Esophagus muscularis mucosa (tissue), 4 donors: ENCODE results near the gene TDG. TPM values are rescaled to one million over a fixed set of nuclear protein-coding genes. Genes with fewer than 3 reads are reported as not detected.

Experiments
- DNase-seq: peaks from one replicate; pipeline ENCODE4 v3.0.0-alpha.2; 2017; ENCODE audit errors: extremely low spot score
- H3K27ac ChIP-seq, 4 donors: fragments of 200-600 bp; sonication (generic); replicated peaks in 1 of 4; 1 replicate in 3 of 4; 2 replicates in 1 of 4; pipeline ENCODE4 v1.5.1; 2016 to 2019; ENCODE audit warnings: mild to moderate bottlenecking in 1 of 4
- H3K27me3 ChIP-seq, 4 donors: fragments of 200-600 bp; sonication (generic); one replicate each; pipeline versions ENCODE4 v1.5.1 to v1.6.0; 2016 to 2019
- H3K36me3 ChIP-seq, 4 donors: fragments of 200-600 bp; sonication (generic); one replicate each; pipeline ENCODE4 v1.5.1; 2016 to 2019
- H3K4me1 ChIP-seq, 4 donors: fragments of 200-600 bp; sonication (generic); one replicate each; pipeline ENCODE4 v1.5.1; 2016 to 2019
- H3K4me3 ChIP-seq, 4 donors: fragments of 200-600 bp; sonication (generic); 1 replicate in 2 of 4; 2 replicates in 2 of 4; pipeline ENCODE4 v1.5.1; 2016 to 2019; ENCODE audit warnings: mild to moderate bottlenecking in 4 of 4, moderate library complexity in 1 of 4
- H3K9me3 ChIP-seq, 4 donors: fragments of 200-600 bp; sonication (generic); 1 replicate in 3 of 4; 2 replicates in 1 of 4; pipeline ENCODE4 v1.5.1; 2016 to 2019
- EP300 ChIP-seq: sonication (generic); formaldehyde crosslinking; IDR thresholded peaks from one replicate; pipeline ENCODE4 v1.6.1; 2017; ENCODE audit warnings: antibody characterized with exemption
- POLR2A ChIP-seq: fragments of 450-650 bp; IDR thresholded peaks from one replicate; pipeline ENCODE4 v1.6.1; 2017; ENCODE audit warnings: antibody characterized with exemption, moderate library complexity, mild to moderate bottlenecking, low read depth
- POLR2AphosphoS5 ChIP-seq, 2 donors: sonication (generic); formaldehyde crosslinking; IDR thresholded peaks; one replicate each; pipeline ENCODE4 v1.6.1; 2017; ENCODE audit warnings: antibody characterized with exemption in 2 of 2
- WGBS: methylation state at CpG from one replicate; pipeline ENCODE4 v1.1.5; 2018; 5-methylcytosine and 5-hydroxymethylcytosine counted together
- intact Hi-C: fragments of 100-400 bp; cut with DNase I; formaldehyde crosslinking; loops from one replicate; pipeline ENCODE4 v1.15.1; 2023
- total RNA-seq, 4 donors: library from RNA; depleted of rRNA; stranded (reverse); fragments of >200 nt; gene quantifications; one replicate each; pipeline versions ENCODE4 v1.1.0 to v1.2.1, GENCODE V29; 2016
- TF ChIP-seq, protein P1 (sequence below), 3 experiments: fragments of 200-600 bp in 2 of 3; fragments of 450-650 bp in 1 of 3; sonication (generic) in 2 of 3; IDR thresholded peaks; one replicate each; pipeline ENCODE4 v1.5.1; 2017 to 2019; ENCODE audit warnings: antibody characterized with exemption in 3 of 3, mild to moderate bottlenecking in 2 of 3, moderate library complexity in 1 of 3

The TDG gene
- total RNA-seq, 4 donors from 2014 or later: 13.7 to 16.4 (median 14.1) TPM

DNA sequence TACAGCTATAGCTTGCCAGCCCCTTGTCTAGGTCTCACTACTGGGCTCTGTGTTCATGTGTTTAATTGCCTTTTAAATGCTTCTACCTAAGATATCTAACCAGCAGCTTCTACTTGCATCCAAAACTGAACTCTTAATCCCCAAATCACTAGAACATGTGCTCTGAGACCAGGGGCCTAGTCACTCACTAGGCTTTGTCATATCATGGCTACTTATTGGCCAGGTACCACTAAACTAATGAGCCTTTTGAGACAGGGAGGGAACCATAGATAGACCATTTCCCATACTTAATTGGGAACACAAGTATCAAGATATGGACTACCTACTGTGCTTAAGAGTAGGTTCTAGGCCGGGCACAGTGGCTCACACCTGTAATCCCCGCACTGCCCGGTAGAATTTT, 29.0 kb upstream of the TDG start:
- TF ChIP-seq, protein P1, sequence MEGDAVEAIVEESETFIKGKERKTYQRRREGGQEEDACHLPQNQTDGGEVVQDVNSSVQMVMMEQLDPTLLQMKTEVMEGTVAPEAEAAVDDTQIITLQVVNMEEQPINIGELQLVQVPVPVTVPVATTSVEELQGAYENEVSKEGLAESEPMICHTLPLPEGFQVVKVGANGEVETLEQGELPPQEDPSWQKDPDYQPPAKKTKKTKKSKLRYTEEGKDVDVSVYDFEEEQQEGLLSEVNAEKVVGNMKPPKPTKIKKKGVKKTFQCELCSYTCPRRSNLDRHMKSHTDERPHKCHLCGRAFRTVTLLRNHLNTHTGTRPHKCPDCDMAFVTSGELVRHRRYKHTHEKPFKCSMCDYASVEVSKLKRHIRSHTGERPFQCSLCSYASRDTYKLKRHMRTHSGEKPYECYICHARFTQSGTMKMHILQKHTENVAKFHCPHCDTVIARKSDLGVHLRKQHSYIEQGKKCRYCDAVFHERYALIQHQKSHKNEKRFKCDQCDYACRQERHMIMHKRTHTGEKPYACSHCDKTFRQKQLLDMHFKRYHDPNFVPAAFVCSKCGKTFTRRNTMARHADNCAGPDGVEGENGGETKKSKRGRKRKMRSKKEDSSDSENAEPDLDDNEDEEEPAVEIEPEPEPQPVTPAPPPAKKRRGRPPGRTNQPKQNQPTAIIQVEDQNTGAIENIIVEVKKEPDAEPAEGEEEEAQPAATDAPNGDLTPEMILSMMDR (IDR thresholded peaks at IDR 0.05): no peak
- TF ChIP-seq EP300: no peak
- no peak for TF ChIP-seq POLR2A
- no peak overlapping the region for H3K4me3 ChIP-seq
- H3K9me3 ChIP-seq: no peaks in the 10 kb centered on the region
- H3K27me3 ChIP-seq: no peaks in the 10 kb centered on the region
- peaks cover 35 to 96% (median 87%) of the 10 kb centered on the region in 4 donors for H3K36me3 ChIP-seq
- peaks cover 18 to 56% (median 47%) of the 10 kb centered on the region in 4 donors for H3K4me1 ChIP-seq
- intact Hi-C loops: no loop called here
- no peak for DNase-seq
- no peak overlapping the region for H3K27ac ChIP-seq
- 100% methylated on average over 3 of the region's 3 CpGs for WGBS

DNA sequence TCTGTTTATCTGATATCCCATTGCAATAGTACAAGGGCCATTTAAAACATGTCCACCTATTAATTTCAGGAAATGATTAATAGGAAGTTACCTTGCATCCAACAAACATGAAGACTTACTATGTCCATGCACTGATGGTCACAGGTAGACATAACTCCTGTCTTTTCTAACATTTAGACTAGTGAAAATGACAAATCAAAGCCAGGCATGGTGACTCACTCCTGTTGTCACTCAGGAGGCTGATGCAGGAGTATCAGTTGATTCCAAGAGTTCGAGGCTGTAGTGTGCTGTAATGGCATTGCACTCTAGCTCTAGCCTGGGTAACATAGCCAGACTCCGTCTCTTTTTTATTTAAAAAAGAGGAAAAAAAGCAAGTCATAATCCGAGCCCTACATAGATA, 20.7 kb upstream of the TDG start:
- intact Hi-C loops: loop anchor here (5.0 to 10.0 kb wide), 2 partner anchors 157 to 170 kb away; no protein-coding TSS in a partner anchor
- 86% methylated on average over 3 of the region's 3 CpGs for WGBS

DNA sequence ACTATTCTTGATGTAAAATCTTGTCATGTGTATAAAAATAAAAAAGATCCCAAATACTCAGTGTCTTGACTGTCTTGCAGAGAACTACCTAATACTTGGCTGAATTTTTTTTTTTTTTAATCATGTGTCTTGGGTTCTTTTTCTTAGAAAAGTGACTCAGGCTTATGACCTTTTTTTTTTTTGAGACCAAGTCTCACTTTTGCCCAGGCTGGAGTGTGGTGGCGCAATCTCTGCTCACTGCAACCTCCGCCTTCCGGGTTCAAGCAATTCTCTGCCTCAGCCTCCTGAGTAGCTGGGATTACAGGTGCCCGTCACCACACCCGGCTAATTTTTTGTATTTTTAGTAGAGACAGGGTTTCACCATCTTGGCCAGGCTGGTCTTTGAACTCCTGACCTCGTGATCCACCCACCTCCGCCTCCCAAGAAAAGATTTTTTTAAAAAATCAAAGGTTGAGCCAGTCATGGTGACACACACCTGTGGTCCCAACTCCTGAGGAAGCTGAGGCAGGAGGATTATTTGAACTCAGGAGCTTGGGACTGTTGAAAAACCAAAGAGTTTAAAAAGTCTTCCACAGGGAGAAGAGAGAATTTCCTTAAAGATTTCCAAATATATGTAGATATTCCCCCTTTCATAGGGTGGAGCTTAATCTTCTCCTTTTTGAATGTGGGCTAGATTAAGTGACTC, 17.7 kb upstream of the TDG start:
- intact Hi-C loops: loop anchor here (5.0 to 10.0 kb wide), 2 partner anchors 154 to 173 kb away; no protein-coding TSS in a partner anchor
- WGBS: 91% methylated on average over 7 of the region's 7 CpGs
- no peak overlapping the region for H3K4me3 ChIP-seq
- H3K9me3 ChIP-seq: no peaks in the 10 kb centered on the region
- H3K4me1 ChIP-seq: no peaks in the 10 kb centered on the region
- H3K36me3 ChIP-seq: peaks cover 69 to 100% (median 95%) of the 10 kb centered on the region in 4 donors
- H3K27ac ChIP-seq: no peak overlapping the region
- DNase-seq: no peak
- TF ChIP-seq POLR2A (no peak), POLR2AphosphoS5 (IDR thresholded peaks at IDR 0.05) (no peak), EP300 (no peak)
- TF ChIP-seq, protein P1 (IDR thresholded peaks at IDR 0.05): no peak
- H3K27me3 ChIP-seq: no peaks in the 10 kb centered on the region

More for the DNA sequence above, 20.7 kb upstream of the TDG start:
- no peaks in the 10 kb centered on the region for H3K4me1 ChIP-seq
- no peak overlapping the region for H3K4me3 ChIP-seq
- H3K27me3 ChIP-seq: no peaks in the 10 kb centered on the region
- no peaks in the 10 kb centered on the region for H3K9me3 ChIP-seq
- H3K36me3 ChIP-seq: peaks cover 78 to 100% (median 96%) of the 10 kb centered on the region in 4 donors
- DNase-seq: no peak
- H3K27ac ChIP-seq: no peak overlapping the region
- TF ChIP-seq POLR2A: no peak
- TF ChIP-seq, protein P1 (IDR thresholded peaks at IDR 0.05): no peak
- no peak for TF ChIP-seq EP300
- no peak for TF ChIP-seq POLR2AphosphoS5 (IDR thresholded peaks at IDR 0.05)

DNA sequence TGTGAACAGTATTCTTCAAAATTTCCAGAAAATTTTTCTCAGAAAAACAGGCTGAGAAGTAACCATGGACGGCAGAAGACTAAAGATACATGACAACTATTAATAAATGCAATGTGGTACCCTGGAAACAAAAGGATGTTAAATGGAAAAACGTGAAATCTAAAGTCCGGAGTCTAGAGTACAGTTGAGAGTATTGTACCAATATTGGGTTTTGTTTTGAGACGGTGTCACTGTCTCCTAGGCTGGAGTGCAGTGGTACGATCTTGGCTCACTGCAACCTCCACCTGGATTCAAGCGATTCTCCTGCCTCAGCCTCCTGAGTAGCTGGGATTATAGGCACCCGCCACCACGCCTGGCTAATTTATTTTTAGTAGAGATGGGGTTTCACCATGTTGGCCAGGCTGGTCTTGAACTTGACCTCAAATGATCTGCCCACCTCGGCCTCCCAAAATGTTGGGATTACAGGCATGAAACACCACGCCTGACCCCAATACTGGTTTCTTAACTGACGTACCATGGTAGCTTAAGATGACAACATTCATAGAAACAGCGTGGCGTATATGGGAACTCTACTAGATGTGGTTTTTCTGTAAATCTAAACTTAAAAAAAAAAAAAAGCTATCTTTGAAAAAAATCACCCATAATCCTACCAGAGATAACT, 16.8 kb upstream of the TDG start:
- no peak for DNase-seq
- Histone ChIP-seq H3K9me3 (no peaks in the 10 kb centered on the region), H3K36me3 (peaks cover 63 to 100% (median 95%) of the 10 kb centered on the region in 4 donors), H3K4me3 (no peak overlapping the region), H3K27me3 (no peaks in the 10 kb centered on the region), H3K27ac (no peak overlapping the region), H3K4me1 (no peaks in the 10 kb centered on the region)
- intact Hi-C loops: loop anchor here (5.0 to 10.0 kb wide), 2 partner anchors 153 to 174 kb away; no protein-coding TSS in a partner anchor
- TF ChIP-seq EP300 (no peak), POLR2AphosphoS5 (IDR thresholded peaks at IDR 0.05) (no peak), POLR2A (no peak)
- TF ChIP-seq, protein P1 (IDR thresholded peaks at IDR 0.05): no peak
- 85% methylated on average over 13 of the region's 13 CpGs for WGBS
